GM23338 (cell line): Measurements from ENCODE around the gene KRTAP4-12.

ENCODE experiments used
- EZH2phosphoT487 ChIP-seq: fragments of 200-600 bp; sonication (generic); IDR thresholded peaks from one replicate; pipeline ENCODE4 v1.8.1; 2018; ENCODE audit warnings: antibody characterized with exemption; ENCODE audit not compliant: unreplicated experiment
- POLR2AphosphoS5 ChIP-seq: IDR thresholded peaks from 2 replicates; pipeline ENCODE4 v1.6.1; 2016; ENCODE audit warnings: antibody characterized with exemption, low read depth
- TF ChIP-seq, protein P1 (sequence below), 2 experiments: fragments of 200-600 bp in 1 of 2; sonication (generic) in 1 of 2; conservative IDR thresholded peaks; 2 replicates each; pipeline versions ENCODE4 v1.5.1 to v1.6.1; 2016 to 2017; ENCODE audit warnings: antibody characterized with exemption in 2 of 2, low read depth in 2 of 2, mild to moderate bottlenecking in 2 of 2, moderate library complexity in 1 of 2

GRCh38 chr17:41127371-41127770, 3.4 kb upstream of the KRTAP4-12 start:
- TF ChIP-seq, protein P1, sequence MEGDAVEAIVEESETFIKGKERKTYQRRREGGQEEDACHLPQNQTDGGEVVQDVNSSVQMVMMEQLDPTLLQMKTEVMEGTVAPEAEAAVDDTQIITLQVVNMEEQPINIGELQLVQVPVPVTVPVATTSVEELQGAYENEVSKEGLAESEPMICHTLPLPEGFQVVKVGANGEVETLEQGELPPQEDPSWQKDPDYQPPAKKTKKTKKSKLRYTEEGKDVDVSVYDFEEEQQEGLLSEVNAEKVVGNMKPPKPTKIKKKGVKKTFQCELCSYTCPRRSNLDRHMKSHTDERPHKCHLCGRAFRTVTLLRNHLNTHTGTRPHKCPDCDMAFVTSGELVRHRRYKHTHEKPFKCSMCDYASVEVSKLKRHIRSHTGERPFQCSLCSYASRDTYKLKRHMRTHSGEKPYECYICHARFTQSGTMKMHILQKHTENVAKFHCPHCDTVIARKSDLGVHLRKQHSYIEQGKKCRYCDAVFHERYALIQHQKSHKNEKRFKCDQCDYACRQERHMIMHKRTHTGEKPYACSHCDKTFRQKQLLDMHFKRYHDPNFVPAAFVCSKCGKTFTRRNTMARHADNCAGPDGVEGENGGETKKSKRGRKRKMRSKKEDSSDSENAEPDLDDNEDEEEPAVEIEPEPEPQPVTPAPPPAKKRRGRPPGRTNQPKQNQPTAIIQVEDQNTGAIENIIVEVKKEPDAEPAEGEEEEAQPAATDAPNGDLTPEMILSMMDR (conservative IDR thresholded peaks at IDR 0.05; ENCODE audit: low read depth in 2 of 2): no peak
- TF ChIP-seq POLR2AphosphoS5 (no peak), EZH2phosphoT487 (no peak)
